B cell (primary cell): ENCODE data around the gene PNCK. TPM values are rescaled to one million over a fixed set of nuclear protein-coding genes. Genes with fewer than 3 reads are reported as not detected.

Experiments
- polyA plus RNA-seq: library from polyadenylated mRNA; depleted of rRNA; stranded (reverse); fragments of >200 nt; gene quantifications from 2 replicates; pipeline ENCODE4 v1.2.3, GENCODE V29; 2012
- small RNA-seq: library from RNA; depleted of rRNA; stranded (forward); fragments of <200 nt; gene quantifications from one replicate; pipeline ENCODE3, GENCODE V24; 2012; ENCODE audit warnings: low replicate concordance, low read depth; ENCODE audit not compliant: insufficient read length
- total RNA-seq, 2 donors: library from RNA; stranded (reverse); fragments of 120-200 nt in 1 of 2; gene quantifications; 1 replicate in 1 of 2; 2 replicates in 1 of 2; pipeline versions ENCODE4 v1.2.3 to v1.2.4, GENCODE V29; 2013 to 2022

The PNCK gene
- total and polyA plus RNA-seq, 2 donors (not counting 1 experiment from before 2014, with no cell fraction given), result 0.99 TPM; not detected in 1

Small RNAs within 50 kb of the gene (small RNA-seq; reads per million reads assigned to genes)
- gene RN7SL687P, result not detected

Other genes starting within 250 kb of the PNCK start
- gene TREX2, start 227.8 kb downstream of the PNCK start, total RNA-seq, result 3.3 and 3.4 TPM in 2 replicates
- gene TREX2, start 227.8 kb downstream of the PNCK start, polyA plus RNA-seq, result 3.8 and 5.2 TPM in 2 replicates
- gene HAUS7, start 203.2 kb downstream of the PNCK start, total RNA-seq, result 26.9 and 28.5 TPM in 2 replicates
- gene HAUS7, start 203.2 kb downstream of the PNCK start, polyA plus RNA-seq, result 25.2 and 32.1 TPM in 2 replicates
- gene BGN, start 178.8 kb downstream of the PNCK start, total RNA-seq, result not detected in 2 replicates
- not detected in 2 replicates for gene BGN, start 178.8 kb downstream of the PNCK start, polyA plus RNA-seq
- not detected in 2 replicates for gene ATP2B3, start 156.2 kb downstream of the PNCK start, total RNA-seq
- gene ATP2B3, start 156.2 kb downstream of the PNCK start, polyA plus RNA-seq, result not detected in 2 replicates
- gene CCNQ, start 74.7 kb downstream of the PNCK start, total RNA-seq, result 29.6 and 31.8 TPM in 2 replicates
- 40.8 and 66.0 TPM in 2 replicates for gene CCNQ, start 74.7 kb downstream of the PNCK start, polyA plus RNA-seq
- gene DUSP9, start 26.6 kb downstream of the PNCK start, total RNA-seq, result not detected in 2 replicates
- gene DUSP9, start 26.6 kb downstream of the PNCK start, polyA plus RNA-seq, result not detected in 2 replicates
- gene SLC6A8, start 14.1 kb upstream of the PNCK start, total RNA-seq, result 1.8 and 2.9 TPM in 2 replicates
- gene SLC6A8, start 14.1 kb upstream of the PNCK start, polyA plus RNA-seq, result 0.49 and 1.3 TPM in 2 replicates
- gene BCAP31, start 50.6 kb upstream of the PNCK start, total RNA-seq, result 112 and 117 TPM in 2 replicates
- gene BCAP31, start 50.6 kb upstream of the PNCK start, polyA plus RNA-seq, result 59.5 and 78.0 TPM in 2 replicates
- gene ABCD1, start 51.0 kb upstream of the PNCK start, total RNA-seq, result 9.7 and 10.9 TPM in 2 replicates
- 12.2 and 14.5 TPM in 2 replicates for gene ABCD1, start 51.0 kb upstream of the PNCK start, polyA plus RNA-seq
- not detected in 2 replicates for gene PLXNB3, start 90.4 kb upstream of the PNCK start, total RNA-seq
- gene PLXNB3, start 90.4 kb upstream of the PNCK start, polyA plus RNA-seq, result 0.25 and 0.35 TPM in 2 replicates
- gene SRPK3, start 107.2 kb upstream of the PNCK start, total RNA-seq, result not detected in 2 replicates
- gene SRPK3, start 107.2 kb upstream of the PNCK start, polyA plus RNA-seq, result not detected in 2 replicates
- 58.5 and 62.8 TPM in 2 replicates for gene IDH3G, start 120.6 kb upstream of the PNCK start, total RNA-seq
- 103 and 122 TPM in 2 replicates for gene IDH3G, start 120.6 kb upstream of the PNCK start, polyA plus RNA-seq
- gene SSR4, start 120.9 kb upstream of the PNCK start, total RNA-seq, result 119 and 134 TPM in 2 replicates
- 169 and 297 TPM in 2 replicates for gene SSR4, start 120.9 kb upstream of the PNCK start, polyA plus RNA-seq
- gene PDZD4, start 156.7 kb upstream of the PNCK start, total RNA-seq, result not detected in 2 replicates
- gene PDZD4, start 156.7 kb upstream of the PNCK start, polyA plus RNA-seq, result 0.36 and 1.1 TPM in 2 replicates
- gene L1CAM, start 212.4 kb upstream of the PNCK start, total RNA-seq, result 19.9 and 22.2 TPM in 2 replicates
- gene L1CAM, start 212.4 kb upstream of the PNCK start, polyA plus RNA-seq, result 8.9 and 9.4 TPM in 2 replicates
- 0.53 TPM in 1 of 2 replicates, not detected in the other for gene AVPR2, start 230.9 kb upstream of the PNCK start, total RNA-seq
- 0.12 TPM in 1 of 2 replicates, not detected in the other for gene AVPR2, start 230.9 kb upstream of the PNCK start, polyA plus RNA-seq